SK-N-SH (cell line): ENCODE results near the gene GTF2I.

Experiments
- EP300 ChIP-seq, 2 experiments: IDR thresholded peaks; 2 replicates each; pipeline versions ENCODE4 v1.4.0 to v1.6.1; 2012; ENCODE audit warnings: borderline replicate concordance in 1 of 2, low read depth in 1 of 2, low read length in 1 of 2
- RFX5 ChIP-seq: IDR thresholded peaks from 2 replicates; pipeline ENCODE4 v1.6.1; 2012; ENCODE audit warnings: mild to moderate bottlenecking, improper control_type of control experiment, low read length
- SIN3A ChIP-seq: IDR thresholded peaks from 2 replicates; pipeline ENCODE4 v1.6.1; 2012; ENCODE audit warnings: low read depth, mild to moderate bottlenecking, low read length, moderate library complexity, borderline replicate concordance
- USF1 ChIP-seq: IDR thresholded peaks from 2 replicates; pipeline ENCODE4 v1.4.0; 2012; ENCODE audit warnings: low read depth, borderline replicate concordance

DNA sequence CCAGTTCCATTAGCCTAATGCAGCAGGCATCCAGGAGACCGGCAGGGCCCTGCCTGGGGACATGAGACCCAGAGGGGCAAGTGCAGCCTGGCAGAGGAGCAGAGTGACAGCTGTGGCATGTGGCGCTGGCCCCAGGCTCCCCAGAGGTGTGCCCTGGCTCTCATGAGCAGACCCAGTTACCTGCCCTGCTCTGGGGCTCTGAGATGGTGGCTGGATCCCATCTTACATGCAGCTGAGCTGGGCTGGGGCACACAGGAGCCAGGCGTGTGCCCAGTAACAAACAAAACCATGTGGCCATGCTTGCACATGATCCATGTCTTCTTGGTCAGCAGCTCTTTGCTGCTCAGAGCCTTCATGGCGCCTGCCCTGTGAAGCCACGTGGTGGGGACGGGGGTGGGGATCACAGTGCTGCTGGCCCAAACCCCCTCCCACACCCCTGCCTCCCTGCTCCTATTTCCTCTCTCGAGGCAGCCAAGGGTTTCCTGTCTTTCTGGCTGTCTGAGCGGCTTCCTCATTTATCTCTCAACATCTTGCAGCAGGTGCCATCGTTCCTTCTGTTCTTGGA lies 40.3 kb upstream of the GTF2I start:
- TF ChIP-seq RFX5 (no peak), EP300 (IDR thresholded peaks at IDR 0.05; ENCODE audit: borderline replicate concordance in 1 of 2, low read depth in 1 of 2, low read length in 1 of 2) (no peak), USF1 (no peak), SIN3A (no peak)
